CD4-positive, alpha-beta T cell treated with Interleukin-21 for 1 hour (primary cell): ENCODE results near the gene FBXO17.
"Not testable (repeated sequence)": the region's sequence is repeated elsewhere in the genome, so short reads cannot be mapped to it uniquely, and the experiment has no call there.

Experiments
- DNase-seq: peaks from one replicate; pipeline ENCODE4 v3.0.0-alpha.2; 2020

FBXO17 gene

GRCh38 chr19:38978326-38978689 lies 2.8 kb upstream of the FBXO17 start:
- DNase-seq = no peak

DNA sequence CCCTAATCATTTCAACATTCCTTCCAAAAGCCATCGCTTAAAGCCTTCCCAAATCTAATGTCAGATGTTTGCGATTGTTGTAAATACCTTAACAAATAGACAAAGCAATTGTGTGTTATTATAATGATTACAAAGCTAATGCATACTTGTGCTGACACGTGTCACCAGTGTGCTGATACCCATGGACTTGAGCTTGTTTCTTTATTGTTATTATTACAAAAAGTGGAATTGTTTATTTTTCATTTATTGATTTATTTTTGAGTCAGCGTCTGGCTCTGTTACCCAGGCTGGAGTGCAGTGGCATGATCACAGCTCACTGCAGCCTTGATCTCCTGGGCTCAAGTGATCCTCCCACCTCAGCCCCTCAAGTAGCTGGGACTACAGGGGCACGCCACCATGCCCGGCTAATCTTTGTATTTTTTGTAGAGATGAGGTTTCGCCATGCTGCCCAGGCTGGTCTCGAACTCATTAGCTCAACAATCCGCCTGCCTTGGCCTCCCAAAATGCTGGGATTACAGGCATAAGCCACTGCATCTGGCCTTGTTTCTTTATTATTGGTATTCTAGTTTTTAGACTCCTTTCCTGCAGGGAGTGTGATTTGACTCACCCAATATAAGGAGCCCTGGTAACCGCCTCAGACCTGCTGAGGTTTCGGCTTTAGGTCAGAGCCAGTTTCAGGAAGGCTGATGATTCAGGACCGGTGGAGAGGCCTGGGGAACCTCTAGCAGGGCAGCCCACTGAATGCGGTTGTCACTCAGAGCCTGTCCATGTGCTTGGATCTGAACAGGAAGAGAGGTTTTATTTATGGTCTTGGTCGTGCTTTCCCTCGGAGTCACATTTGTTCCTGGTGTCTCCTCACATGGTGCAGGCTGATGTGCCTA lies 2.1 kb upstream of the FBXO17 start:
- DNase-seq = no peak

- DNase-seq = no peak
These were observed 324 bp upstream of the FBXO17 start for GRCh38 chr19:38975861-38976271.

DNA sequence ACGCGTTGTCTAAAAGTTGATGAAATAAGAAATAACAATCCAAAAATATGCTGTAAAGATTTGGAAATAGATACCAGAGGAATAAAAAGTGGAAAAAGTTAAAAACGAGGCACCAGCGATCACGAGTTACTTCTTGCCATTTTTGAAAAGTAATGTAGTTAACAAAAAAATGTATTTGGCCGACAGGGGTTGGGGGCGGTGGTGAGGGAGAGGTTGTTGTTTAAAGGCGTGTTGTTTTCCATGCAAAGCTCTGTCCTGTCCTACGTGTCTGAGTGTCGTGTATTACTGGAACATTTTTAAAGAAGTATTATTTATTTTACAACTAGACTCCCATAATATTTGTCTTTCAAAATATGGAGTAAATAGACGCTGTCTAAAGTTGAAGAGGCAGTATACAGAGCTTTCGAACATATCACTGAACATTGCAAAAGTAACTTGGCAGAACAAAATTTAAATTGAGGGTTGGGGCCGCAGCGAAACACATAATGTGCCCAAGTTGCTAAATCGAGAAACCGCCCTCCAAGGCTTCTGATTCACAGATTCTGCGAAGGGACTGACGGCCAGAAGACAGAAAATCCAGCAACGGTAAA lies 823 bp downstream of the FBXO17 start:
- no peak for DNase-seq

- no peak for DNase-seq
These were observed 3.9 kb downstream of the FBXO17 start for GRCh38 chr19:38971672-38972071.

GRCh38 chr19:38970664-38971532 lies 4.6 kb downstream of the FBXO17 start:
- no peak for DNase-seq

DNA sequence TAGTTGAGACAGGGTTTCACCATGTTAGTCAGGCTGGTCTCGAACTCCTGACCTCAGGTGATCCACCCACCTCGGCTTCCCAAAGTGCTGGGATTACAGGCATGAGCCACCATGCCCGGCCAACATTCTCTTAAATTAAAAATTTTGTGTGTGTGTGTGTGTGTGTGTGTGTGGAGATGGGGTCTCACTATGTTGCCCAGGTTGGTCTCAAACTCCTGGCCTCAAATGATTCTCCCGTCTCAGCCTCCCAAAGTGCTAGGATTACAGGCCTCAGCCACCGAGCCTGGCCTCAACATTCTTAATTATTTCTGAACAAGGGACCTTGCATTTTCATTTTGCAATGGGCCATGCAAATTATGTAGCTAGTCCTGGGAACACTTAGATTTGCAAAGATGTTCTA lies 9.4 kb downstream of the FBXO17 start:
- DNase-seq = not testable (repeated sequence)

DNA sequence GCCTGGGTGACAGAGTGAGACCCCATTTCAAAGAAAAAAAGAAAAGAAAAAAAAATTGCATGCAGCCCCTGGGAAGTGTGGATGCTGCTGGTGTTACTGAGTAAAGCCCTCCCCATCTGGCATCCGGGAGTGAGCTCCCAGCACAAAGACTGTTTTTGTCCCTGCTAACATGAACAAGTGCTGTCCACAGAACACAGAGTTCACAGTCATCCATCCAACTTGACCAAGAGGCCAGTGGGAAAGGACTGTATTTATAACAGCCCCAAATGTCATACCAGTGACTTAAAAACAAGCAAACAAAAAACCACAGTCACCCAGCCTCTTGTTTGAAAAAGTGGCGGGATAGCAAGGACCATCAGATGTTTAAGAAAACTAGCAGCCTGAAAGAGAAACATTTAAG lies 10.8 kb downstream of the FBXO17 start:
- no peak for DNase-seq

DNA sequence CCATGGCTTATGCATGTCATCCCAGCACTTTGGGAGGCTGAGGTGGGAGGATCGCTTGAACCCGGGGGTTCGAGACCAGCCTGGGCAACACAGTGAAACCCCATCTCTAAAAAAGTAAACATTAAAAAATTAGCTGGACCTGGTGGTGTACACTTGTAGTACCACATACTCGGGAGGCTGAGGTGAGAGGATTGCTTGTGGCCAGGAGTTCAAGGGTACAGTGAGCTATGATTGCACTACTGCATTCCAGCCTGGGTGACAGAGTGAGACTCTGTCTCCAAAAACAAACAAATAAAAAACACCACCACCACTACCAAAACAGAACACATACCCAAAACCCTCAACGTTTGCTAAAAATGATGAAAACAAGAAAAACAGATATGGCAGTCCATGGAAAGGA lies 15.9 kb downstream of the FBXO17 start:
- DNase-seq = no peak

GRCh38 chr19:38958301-38958700 lies 17.2 kb downstream of the FBXO17 start:
- no peak for DNase-seq

DNA sequence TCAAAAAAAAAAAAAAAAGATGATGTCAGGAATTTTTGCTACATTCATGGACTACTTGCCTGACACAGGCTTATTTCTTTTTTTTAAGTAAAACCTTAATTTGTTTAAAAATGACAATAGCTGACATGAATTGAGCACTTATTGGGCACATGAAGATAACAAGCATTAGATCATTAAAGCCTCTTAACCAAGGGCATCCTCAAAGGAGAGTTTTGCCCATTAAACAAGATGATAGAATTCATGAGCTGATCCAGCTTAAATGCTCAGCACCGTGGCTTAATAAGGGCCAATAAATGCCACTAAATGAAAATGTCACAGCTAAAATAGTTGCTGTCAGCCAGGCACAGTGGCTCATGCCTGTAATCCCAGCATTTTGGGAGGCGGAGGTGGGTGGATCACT lies 19.3 kb downstream of the FBXO17 start:
- DNase-seq = no peak

DNA sequence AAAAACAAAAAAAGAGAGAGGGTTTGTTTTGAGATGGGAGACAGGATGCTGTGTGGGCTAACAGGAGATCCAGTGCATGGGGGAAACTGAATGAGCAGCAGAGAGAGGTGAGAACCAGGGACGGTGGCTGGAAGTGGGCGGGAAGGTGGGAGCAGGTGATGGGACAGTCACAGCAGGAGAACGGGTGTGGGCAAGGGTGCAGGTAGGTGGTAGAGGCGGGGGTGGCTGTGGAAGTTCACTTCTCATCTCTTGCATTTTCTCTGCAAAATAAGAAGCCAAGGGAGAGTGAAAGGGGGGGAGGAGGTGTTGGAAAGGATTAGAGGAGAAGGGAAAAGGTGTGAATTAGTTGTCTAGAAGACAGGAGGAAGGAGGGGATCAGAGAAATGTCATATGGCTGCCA lies 21.9 kb downstream of the FBXO17 start:
- no peak for DNase-seq

DNA sequence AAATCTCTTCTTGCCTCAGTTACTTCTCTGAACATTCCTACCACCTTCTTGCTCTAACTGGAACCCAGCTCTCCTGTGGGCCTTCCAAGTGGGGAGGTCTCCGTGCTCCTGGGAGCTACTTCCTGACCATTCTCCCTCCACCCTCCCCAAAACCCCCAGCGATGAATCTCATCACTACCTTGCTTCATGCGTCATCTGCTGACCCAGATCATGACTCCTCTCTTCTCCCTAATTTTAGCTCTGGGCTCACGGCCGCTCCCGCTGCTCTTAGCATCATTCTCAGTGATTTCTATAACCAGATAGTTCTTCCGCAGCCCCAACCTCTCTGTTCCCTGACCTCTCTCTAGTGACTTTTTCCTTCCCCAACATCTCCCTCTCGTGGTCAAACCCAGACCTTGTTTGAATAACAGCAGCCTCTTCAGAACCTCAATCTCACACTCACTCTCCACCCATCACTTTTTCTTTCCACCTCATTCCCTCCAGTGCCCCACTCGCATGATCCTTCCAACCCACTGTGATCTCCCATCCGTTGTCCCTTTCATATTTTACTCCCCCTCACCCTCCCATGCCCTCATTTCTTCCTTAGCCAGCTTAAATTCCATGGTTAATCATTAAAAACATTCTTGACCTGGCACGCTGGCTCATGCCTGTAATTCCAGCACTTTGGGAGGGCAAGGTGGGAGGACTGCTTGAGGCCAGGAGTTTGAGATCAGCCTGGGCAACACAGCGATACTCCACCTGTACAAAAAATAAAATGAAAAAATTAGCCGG lies 23.0 kb downstream of the FBXO17 start:
- peak; percentile 61 for DNase-seq

- no peak for DNase-seq
These were observed 24.4 kb downstream of the FBXO17 start for GRCh38 chr19:38951187-38951586.

GRCh38 chr19:38949580-38950367 lies 25.8 kb downstream of the FBXO17 start:
- DNase-seq = peak; percentile 87

DNA sequence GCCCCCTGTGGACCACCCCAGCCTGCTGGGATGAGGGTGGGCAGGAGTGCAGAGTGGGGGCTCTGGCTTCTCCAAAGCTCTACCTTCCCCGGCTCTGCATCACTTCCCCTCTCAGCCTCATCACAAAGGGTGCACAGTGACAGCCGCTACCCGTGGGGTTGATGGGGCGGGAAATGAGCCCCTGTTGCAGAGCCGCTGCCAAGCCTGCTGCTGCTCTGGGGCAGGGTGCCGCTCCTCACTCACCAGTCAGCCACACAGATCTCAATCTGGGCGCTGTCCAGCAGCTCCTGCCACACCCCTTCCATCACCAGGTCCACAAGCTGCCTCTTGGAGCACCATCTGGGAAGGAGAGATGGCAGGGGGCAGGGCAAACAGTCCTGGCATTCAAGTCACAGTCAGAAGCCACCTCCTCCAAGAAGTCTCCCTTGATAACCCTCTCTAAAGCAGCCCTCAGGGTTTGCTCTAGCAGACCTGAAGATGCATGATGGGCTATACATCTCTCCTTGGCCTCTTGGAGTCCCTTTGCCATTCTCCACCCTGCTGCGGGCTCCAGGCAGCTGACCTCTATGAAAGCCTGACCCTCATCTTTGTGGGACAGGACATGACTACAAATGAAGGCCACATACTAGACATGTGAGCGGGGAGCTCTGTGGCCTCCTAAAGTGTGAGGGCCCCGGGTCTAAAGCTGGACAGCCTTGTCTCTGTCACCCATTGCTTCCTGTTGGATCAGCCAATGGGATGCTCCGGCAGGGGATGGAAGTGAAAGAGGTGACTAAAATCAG lies 29.1 kb downstream of the FBXO17 start:
- DNase-seq = no peak

- no peak for DNase-seq
These were observed 29.8 kb downstream of the FBXO17 start for GRCh38 chr19:38945562-38946228.

GRCh38 chr19:38944981-38945506 lies 30.5 kb downstream of the FBXO17 start:
- no peak for DNase-seq

- no peak for DNase-seq
These were observed 32.9 kb downstream of the FBXO17 start for GRCh38 chr19:38942471-38943181.

DNA sequence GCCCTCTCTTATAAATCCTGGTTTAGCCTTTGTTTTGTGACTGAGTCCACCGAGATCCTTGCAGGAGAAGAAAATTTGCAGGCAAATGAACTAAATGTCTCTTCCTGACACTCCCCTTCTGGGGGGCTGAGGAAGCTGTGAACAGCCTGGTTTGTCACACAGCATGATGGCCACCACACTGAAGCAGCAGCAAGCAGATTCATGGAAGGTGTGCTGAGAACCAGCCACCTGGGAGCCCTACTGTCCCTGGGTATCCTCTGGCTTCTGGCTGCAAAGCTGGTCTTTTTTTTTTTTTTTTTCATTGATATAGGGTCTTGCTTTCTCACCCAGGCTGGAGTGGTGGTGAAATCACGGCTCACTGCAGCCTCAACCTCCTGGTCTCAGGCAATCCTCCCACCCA lies 33.6 kb downstream of the FBXO17 start:
- no peak for DNase-seq
